ENCODE results near the gene MAD2L2.
"Not testable (repeated sequence)": the region's sequence is repeated elsewhere in the genome, so short reads cannot be mapped to it uniquely, and the experiment has no call there.

The MAD2L2 gene

DNA sequence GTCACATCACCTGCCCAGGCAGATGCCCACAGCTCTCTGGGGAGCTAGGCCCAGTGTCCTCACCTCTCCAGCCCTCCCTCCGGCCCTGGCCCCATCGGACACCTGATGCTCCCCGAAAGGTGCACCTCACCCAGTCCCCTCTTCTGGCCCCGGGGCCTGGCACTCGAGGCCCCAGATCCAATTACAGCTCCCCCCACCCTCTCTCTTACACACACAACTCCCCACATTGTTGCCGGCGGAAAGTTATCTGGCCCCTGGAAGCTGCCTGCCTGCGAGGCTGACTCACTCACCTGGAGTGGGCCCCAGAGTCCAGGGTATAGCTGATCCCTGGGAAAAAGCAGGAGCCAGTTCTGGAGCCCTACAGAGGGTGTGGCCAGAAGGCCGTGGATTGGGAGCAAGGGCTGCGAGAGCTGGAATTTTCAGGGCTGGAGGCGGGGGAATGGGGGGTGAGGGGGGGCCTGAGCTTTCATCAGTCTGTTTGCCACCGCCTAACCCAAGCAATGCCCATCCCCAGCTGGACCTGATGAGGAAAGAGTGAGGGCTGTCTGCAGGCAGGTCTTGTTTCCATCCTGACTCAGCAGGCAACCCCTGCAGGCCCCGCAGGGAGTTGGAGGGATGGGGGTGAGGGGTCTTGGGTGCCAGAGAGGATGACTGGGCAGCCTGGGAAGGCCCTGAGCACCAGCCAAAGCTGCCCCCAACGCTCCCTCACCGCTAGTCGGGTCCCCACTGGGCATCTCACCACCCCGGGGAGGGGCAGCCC lies 27.7 kb downstream of the MAD2L2 start:
- DNase-seq (ENCODE audit: low read depth) = no peak

DNA sequence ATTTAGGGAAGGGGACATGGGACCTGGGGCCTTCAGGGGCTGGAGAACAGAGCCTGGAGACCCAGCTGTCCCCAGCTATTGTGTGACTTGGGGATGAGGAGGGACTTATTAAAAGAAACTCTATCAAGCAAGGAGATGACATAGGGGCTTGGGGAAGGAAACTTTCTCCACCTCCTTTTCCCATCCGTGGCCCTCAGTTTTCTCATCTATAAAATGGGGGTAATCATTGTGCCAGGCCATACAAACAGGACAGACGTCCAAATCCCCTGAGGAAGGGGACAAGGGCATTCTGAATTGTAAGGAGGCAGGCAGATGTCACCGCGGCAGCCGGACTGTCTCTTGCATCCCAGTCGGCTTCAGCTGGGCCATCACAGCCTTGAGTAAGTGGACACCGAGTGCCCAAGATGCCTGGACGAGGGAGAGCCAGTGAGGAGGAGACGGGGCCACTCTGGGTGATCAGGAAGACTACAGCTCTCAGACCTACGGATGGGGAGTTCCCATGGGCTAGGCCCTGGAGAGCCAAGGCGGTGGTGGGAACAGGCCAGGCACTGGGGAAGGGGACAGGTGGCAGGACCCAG lies 28.7 kb downstream of the MAD2L2 start:
- DNase-seq (ENCODE audit: low read depth) = no peak

DNA sequence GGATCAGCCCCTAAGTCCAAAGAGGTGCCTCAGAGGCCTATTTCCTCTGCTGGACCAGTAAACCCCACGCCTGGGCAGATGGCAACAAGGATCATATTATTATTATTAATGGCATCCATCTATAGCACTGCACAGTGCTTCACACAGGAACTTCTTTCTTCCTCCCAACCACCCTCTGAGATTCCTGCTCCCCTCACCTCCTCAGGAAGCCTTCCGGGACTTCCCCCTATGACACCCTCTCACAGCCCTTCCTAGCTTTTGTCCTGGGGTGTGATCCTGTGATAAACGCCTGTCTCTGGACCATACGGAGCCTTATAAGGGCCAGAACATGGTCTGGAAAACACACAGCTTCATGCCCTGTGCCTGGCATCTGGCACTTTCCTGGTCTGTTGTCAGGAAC lies 29.9 kb downstream of the MAD2L2 start:
- DNase-seq (ENCODE audit: low read depth) = no peak

DNA sequence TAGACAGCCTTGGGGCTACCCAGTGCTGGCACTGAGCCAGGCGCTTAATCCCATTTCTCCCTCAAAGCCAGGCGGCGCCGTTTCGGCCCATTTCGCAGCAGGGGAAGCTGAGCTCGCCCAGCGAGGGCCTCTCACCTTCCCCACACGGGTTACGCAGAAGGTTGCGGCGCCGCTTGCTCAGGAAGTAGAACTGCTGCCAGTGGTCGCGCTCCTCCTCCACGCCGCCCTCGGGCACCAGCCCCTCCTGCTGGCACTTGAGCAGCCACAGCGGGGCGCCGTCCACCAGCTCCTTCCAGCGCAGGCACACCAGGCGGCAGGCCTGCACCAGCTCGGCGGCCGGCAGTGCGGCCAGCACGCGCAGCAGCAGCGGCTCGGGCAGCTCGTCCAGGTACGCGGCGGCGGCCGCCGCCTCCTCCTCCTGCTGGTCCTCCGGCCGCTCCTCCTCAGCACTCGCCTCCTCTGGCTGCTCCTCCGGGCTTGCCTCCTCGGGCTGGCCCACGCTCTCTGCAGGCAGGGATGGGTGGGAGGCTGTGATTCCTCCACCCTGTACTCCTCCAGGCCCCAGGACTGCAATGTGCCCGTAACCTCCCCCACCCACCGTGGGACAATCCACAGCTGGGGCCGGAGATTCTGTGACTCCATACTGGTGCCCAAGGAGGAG lies 30.5 kb downstream of the MAD2L2 start:
- no peak for DNase-seq (ENCODE audit: low read depth)

DNA sequence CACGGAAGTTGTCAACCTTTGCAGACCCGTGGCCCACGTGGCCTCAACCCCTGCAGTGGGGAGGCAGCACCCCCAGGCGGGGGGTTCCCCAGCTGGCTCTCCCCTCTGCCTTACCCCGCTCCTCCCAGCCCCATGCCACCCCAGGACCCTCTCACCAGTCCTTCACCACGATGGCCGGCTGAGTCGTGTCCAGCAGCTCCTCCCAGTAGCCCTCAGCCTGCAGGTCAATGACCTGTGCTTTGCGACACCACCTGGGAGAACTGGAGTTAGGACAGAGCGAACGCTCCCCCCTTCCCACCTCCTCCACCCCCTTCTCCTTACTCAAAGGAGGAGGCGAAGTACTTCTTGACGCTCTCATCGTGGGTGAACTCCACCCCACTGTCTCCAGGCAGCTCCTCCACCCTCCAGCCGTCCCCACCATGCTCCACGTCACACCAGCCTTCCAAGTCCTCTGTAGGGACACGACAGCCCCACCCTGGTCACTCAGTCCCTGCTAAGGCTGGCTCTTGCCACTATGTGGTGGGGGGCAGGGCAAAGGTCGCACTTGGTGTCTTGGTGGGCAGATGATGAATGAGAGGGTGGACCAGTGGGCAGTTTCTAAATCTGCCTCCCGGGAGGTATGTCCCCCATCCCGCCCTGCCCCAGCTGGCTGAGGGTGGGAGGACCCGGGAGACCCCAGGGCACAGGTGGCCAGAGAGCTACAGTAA lies 31.2 kb downstream of the MAD2L2 start:
- DNase-seq (ENCODE audit: low read depth) = no peak

DNA sequence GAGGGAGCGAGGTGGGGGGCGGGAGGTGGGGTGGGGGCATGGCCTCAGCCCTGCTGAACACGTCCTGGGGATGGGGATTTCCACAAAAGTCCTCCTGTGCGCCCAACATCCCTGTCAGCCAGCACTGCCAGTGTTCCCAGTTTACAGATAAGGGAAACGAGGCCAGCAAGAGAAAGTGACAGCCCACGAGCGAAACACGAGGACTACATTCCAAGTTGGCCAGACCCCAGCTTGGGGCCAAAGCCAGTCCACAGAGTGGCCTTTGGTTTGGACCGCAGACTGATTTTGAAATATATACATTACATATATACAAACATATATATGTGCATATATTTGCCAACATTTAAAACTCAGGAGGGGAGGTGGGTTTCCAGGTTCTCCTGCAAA lies 31.7 kb downstream of the MAD2L2 start:
- DNase-seq (ENCODE audit: low read depth) = no peak

DNA sequence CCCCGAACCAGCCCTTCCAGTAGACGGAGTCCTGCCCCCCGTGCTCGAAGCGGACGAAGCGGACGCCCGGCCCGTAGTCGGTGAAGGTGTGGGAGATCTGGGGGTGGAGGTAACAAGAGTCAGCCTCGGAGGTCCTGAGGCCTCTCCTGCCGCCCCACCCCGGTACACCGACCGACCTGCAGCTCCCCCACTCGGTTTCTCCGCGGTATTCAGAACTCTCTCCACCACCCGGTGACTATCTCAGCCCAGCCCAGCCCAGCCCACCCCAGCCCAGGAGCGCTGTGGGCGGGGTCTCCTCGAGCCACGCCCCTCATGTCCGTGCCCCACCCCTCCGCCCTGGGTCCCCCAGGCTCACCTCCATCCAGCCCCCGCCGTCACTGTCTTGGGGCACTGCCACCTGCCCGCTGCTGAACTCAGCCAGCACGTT lies 32.2 kb downstream of the MAD2L2 start:
- DNase-seq (ENCODE audit: low read depth) = no peak

DNA sequence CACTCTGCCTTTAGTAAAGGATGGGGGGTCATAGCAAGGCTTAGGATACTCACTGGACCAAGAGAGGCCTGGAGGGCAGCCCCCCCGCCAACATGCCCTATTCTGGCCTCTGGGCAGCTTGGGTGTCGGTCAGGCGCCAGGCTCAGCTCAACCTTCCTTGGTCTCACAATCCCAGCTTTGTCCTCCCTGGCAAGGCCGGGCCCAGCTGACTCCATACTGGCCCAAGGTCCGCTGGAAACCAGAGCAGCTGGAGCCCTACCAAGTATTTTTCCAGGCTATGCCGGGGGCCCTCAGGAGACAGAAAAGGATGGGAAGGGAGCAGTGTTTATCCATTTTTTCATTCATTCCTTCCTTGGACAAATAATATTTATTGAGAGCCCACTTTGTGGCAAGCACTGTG lies 32.9 kb downstream of the MAD2L2 start:
- DNase-seq (ENCODE audit: low read depth) = no peak

DNA sequence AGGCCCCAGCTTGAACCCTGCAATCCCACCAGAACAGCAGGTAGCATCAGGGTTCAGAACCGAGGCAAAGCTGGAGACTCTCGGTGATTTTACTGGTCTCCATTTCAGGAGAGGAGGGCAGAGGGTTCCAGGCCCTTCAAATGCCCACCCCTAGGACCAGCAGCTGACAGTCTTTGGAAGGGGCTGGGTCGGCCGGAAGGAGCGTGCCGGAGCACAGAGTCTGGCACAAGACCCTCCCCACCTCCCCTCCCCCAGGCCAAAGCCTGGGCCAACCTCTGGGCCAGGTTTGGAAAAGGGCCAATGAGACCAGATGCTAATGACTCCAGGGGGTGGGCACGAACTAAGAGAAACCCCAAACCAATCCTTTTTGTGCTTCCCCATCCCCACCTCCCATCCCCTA lies 33.6 kb downstream of the MAD2L2 start:
- no peak for DNase-seq (ENCODE audit: low read depth)

DNA sequence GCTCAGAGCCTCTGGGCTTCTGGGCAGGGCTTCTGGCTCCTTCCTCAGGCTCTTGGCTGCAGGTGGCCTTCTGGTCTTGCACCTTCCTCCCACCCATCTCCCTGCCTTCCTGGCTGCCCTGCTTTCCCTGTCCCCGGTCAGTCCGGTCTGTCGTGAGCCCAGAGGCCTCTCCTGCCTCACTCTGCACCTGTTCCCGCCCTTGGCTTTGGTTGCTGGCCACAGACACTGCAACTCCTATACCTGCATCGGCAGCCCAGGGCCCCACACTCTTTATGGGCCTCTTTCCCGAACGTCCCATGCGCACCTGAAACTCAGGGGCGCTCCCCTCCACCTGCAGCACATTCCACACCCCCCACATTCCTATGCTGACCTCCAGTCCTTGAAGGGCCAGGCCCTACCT lies 34.6 kb downstream of the MAD2L2 start:
- no peak for DNase-seq (ENCODE audit: low read depth)

DNA sequence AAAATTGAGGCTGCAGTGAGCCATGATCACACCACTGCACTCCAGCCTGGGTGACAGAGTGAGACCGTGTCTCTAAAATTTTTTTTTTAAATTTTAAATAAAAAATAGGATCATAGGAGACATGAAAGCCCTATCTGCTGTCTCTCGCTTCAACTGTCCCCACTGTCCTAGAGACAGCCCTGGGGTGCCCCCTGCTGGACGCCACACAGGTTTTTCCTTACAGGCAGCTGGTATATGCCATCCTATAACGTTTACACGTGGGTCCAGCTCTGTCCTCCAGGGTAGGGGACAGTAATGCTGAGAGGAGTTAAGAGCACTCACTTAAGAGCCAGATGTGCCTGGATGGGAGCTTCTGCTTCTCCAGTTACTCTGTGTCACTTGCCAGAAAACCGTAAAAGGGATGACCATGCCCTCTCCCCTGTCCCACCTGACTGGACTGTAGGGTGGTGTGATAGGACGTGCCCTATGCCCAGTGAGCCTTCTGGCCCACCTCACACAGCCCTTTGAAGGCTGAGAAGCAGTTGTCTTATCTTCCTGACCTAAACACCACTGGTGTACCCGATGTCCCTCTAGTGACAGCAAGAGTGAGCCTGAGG lies 35.2 kb downstream of the MAD2L2 start:
- no peak for DNase-seq (ENCODE audit: low read depth)

DNA sequence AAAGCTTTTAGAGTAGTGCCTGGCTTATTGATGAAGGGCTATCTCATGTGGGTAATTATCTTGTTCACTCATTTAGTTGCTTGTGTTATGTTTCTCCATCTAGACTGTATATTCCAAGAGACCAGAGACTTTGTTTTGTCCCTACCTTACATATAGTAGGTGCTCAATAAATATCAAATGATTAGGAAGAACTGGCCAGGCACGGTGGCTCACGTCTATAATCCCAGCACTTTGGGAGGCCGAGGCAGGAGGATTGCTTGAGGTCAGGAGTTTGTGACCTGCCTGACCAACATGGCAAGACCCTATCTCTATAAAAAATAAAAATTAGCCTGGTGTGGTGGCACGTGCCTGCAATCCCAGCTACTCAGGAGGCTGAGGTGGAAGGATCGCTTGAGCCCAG lies 35.7 kb downstream of the MAD2L2 start:
- no peak for DNase-seq (ENCODE audit: low read depth)

DNA sequence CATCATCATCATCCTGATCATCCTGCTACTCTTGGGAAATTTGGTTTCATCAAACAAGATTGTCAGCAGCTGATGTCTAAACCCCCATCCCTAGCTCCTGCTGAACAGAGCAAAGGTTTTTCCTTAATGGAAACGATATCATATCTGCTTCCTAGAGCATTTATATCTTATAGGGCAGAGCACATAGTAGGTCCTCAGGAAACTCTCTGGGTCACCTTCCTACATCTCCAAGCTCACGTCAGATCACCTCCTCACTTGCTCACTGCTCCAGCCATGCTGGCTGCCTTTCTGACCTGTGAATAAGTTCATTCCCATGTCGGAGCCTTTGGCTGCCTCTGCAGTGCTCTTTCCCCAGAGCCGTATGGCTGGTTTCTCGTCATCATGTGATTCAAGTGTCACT lies 37.2 kb downstream of the MAD2L2 start:
- DNase-seq (ENCODE audit: low read depth) = no peak

DNA sequence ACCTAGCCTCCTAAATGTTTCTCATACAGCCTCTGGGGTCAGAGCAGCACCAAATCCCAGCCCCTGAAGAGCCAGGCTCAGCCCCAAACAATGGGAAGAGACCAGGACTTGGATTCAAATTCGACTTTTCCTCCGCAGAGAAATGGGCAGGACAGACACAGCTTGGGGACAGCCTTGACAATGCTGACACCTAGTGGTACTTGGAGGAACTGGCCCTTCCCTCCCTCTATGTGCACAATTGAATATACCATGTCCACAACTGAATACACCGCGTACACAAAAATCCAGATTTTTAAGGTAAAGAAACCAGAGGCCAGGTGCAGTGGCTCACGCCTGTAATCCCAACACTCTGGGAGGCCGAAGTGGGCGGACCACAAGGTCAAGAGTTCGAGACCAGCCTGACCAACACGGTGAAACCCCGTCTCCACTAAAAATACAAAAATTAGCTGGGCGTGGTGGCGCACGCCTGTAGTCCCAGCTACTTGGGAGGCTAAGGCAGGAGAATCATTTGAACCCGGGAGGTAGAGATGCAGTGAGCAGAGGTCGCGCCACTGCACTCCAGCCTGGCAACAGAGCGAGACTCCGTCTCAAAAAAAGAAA lies 38.4 kb downstream of the MAD2L2 start:
- not testable (repeated sequence) for DNase-seq (ENCODE audit: low read depth)

DNA sequence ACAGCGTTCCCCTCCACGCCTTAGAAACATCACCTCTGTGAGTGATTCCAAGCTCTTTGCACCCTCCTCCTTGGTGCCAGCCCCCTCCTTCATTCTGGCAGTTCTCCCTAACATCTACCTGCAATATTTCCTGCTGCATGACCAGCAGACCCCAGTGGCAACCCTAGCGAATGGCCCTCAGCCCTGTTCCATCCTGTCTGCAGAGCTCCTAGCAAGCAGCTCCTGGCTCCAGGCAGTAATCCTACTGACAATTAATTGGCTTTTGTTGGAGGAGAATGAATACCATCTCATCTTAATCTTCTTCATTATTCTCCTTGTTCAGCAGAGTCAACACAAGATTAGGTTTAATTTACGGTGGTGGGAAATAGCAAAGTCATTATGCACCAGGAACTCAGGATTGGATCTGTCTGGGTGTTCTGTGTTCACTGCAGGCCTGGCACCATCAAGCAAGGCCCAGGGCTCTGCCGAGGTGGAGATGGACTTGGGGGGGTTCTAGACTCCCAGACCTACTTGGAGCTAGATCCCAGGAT lies 39.1 kb downstream of the MAD2L2 start:
- no peak for DNase-seq (ENCODE audit: low read depth)

DNA sequence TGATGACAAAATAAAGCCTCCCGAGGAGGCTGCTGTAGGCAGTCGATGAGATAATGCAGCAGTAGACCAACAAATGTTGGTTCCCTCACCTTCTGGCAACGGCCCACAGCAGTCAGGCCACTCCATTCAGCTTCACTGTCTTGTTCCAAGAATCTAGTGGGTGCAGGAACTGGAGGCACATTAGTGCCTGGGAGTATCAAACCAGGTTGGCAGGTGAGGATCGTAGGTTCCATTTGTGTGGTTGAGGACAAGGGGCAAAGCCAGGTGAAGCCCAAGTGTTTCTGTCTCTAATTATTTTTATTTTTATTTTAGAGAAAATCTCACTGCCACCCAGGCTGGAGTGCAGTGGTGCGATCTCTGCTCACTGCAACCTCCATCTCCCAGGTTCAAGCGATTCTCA lies 40.0 kb downstream of the MAD2L2 start:
- DNase-seq (ENCODE audit: low read depth) = no peak

DNA sequence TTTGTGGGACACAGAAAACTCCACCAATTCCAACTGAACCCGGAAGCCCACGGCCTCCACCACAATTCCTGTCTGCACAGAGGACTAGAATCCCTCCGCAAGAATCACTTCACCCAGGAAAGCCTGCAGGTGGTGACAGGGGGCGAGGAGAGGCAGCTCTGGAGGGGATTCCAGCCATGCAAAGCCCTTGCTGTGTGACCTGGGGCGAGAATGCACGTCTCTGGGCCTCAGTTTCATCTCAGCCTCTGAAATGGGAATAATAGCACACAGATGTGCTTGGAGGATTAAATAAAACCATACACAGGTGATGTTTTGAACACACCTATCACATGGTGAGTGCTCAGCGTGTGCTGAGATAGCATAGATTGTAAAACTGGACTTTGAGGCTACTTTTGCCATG lies 40.8 kb downstream of the MAD2L2 start:
- DNase-seq (ENCODE audit: low read depth) = no peak

DNA sequence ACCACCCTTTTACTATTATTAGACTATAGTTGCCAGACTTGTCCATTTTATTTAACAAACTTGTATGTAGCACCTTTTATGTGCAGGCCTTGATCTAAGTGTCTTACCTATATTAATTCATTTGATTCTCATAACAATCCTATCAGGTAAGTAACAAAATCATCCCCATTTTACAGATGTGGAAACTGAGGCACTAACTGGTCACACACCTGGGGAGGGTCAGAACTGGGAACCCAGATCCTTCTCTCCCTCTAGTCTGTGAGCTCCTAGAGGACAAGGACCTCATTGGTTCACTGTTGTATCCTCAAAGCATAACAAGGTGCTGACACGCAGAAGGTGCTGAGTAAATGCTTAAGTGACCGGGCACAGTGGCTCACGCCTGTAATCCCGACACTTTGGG lies 41.6 kb downstream of the MAD2L2 start:
- no peak for DNase-seq (ENCODE audit: low read depth)

DNA sequence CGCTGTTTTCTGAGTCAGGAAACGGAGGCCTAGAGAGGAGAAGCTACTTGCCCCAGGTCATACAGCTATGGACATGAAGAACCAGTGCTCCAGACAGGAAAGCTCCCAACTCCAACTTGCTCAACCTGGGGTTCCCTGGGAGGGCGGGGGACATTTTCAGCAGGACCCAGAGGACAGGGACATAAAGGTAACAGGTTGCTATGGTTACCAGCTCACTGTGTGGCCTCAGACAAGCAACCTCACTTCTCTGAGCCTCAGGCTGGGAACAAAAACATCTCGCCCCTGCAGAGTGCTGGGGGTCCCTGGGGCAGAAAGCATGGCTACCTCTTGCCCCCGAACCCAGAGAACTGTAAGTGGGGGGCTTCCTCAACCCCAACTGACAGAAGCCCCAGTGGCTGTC lies 42.8 kb downstream of the MAD2L2 start:
- DNase-seq (ENCODE audit: low read depth) = no peak

DNA sequence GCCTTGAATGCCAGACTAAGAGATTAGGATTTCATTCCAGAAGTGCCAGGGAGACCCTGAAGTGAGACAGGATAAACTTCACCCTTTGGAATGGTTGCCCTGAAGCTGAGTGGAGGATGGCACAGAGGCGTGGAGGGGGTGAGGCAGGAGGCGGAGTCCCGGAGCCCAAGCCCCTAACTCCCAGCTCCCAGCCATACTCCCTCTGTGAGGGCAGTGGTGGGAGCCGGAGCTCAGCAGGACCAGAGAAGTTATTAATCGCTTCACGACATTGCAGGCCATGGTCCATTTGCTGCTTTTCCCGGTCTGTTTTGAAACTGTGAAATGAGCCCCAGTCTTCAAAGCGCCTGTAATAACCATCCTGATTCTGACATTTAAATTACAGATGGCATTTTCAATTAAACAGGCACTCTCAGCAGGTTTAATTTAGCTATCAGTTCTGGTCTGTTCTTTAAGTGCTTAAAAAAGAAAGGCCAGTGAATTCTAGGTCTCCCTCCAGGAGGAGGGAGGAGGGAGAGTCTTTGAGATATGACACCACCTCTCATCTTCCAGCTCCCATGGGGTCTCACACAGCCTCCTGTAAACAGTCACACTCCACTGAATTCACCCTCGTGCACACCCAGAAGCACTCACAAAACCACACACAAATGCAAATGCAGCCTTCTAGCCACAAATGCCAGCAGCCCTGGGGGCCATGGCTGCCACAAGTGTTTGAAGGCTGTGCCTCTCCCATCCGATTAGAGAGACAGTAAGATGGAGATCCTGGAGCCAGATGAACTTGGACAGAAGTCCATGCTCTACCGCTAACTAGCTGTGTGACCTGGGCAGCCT lies 46.4 kb downstream of the MAD2L2 start:
- no peak for DNase-seq (ENCODE audit: low read depth)
